8988T (cell line): ENCODE measurements around the gene NOS1.

ENCODE experiments used
- DNase-seq: peaks from one replicate; pipeline ENCODE4 v3.0.0; 2011

The NOS1 gene

GRCh38 chr12:117167769-117168168, 193.7 kb downstream of the NOS1 start:
- no peak for DNase-seq

- no peak for DNase-seq
These were observed 195.3 kb downstream of the NOS1 start for GRCh38 chr12:117166107-117166506.

GRCh38 chr12:117165342-117165741, 196.1 kb downstream of the NOS1 start:
- no peak for DNase-seq

- DNase-seq, result no peak
These were observed 198.8 kb downstream of the NOS1 start for GRCh38 chr12:117162633-117163032.

GRCh38 chr12:117162167-117162539, 199.3 kb downstream of the NOS1 start:
- DNase-seq, result no peak

GRCh38 chr12:117161460-117162166, 199.8 kb downstream of the NOS1 start:
- DNase-seq, result no peak

DNA sequence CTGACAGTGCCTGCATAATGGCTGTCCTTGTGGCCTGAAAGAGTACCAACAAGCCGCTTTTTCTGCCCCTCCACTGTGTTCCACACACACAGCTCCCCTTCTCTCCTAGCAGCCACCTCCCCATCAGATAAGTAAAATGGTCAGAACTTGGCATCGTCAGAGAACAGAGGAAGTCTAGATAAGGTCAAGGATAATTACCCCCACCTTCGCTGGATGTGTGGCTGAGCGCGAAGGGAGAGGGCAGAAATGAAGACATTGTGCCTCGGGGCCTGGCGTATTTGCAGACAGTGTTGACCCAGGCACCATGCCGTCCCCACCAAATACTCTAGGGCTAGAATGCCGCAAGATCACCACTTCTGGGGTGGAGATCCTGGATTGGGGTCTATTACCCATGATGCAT, 201.8 kb downstream of the NOS1 start:
- DNase-seq, result no peak

- no peak for DNase-seq
These were observed 202.4 kb downstream of the NOS1 start for GRCh38 chr12:117158911-117159553.
